Activated gamma-delta T cell treated with Interleukin-2 at 50 U/mL for 16 hours (primary cell): ENCODE data around the gene KCNK16.

Experiments used
- DNase-seq: peaks from one replicate; pipeline ENCODE4 v3.0.0-alpha.2; 2020

KCNK16 gene

DNA sequence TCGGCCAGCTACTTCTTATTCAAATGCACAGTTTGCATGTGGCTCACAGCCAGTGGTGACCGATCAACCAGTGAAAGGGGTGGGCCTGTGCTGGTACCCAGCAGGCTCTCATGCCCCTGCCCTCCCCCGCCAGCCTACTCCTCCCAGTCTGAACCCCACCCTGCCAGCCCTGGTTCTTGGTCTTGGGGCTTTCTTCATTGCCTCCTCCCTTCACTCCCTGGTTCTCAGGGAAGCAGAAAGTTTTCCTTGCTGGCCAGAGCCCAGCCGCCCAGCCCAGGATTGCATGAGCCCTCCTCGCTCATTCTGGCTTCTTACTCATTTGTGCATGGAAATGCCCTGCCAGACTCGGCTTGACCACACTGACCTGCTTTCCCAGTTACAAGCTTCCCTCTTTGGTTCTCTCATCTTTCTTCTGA, 49.1 kb downstream of the KCNK16 start:
- no peak for DNase-seq

DNA sequence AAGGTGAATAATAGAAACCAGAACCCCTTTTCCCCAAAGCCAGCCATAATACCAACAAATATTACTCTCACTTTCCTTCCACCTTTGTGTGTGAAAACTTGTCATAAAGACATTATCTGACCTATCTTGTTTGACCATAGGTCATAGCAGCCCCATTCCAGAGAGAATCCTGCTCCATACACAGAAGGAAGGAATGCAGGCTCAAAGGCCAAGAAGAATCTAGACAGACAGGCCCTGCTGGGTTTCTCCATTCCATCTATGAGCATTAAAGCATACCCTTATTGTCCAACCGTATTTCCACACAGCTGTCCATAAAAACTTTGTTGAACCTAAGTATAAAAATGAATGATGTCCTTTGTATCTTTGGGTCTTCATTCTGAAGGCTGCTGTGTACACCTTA, 52.5 kb downstream of the KCNK16 start:
- no peak for DNase-seq

DNA sequence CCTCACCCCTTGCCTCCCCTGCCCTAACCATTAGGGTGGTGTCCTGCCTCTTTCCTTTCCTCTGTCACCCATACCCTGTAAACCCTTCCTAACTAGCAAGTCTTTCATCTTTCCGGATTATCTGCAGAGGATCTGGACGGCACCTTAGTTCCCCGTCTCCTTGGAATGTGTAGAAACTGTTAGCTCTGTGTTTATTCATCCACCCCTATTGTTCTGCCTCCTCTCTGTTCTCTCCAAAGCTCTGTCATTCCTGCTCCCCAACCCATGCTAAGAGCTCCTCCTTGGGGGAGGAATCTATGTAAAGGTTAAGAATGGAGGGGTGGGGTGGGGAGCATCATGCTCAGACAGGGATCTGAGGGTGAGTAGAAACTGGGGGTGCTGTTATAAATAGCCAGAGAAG, 53.8 kb downstream of the KCNK16 start:
- no peak for DNase-seq

DNA sequence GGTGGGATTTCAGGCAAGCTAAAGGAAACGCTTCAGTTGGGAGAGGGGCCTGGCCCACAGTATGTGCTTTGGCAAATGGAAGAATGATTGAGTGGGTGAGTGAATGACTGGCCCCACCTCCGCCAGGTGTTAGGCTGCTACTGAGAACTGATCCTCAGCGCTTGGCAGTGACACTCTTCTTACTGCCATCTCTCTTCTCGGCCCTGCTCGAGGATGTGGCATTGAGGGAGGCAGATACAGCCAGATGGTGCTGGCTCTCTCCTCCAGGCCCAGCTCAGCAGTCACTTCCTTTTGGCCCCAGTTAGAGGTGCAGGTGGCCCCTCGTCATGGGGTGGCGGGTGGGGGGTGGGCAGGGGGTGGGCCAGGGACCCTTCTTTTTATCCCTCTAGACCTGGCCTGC, 54.3 kb downstream of the KCNK16 start:
- no peak for DNase-seq

DNA sequence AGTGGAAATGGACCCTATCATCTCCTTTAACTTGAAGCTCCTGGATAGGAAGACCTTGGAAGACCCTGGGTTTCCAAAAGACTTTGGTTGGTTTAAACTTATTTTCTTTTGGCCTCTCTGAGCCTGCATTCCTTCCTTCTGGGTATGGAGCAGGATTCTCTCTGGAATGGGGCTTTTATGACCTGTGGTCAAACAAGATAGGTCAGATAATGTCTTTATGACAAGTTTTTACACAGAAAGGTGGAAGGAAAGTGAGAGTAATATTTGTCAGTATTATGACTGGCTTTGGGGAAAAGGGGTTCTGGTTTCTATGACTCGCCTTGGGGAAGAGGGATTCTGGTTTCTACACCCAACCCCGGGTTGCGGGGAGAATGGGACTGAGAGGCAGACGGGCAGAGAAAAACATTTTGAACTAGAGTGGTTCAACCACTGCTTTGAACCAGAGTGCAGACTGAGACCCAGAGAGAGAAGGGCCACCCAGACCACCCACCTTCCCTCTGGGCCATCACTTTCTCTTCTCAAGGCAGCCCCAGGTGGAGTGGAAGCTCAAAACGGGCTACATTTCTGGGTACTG, 55.6 kb downstream of the KCNK16 start:
- no peak for DNase-seq

DNA sequence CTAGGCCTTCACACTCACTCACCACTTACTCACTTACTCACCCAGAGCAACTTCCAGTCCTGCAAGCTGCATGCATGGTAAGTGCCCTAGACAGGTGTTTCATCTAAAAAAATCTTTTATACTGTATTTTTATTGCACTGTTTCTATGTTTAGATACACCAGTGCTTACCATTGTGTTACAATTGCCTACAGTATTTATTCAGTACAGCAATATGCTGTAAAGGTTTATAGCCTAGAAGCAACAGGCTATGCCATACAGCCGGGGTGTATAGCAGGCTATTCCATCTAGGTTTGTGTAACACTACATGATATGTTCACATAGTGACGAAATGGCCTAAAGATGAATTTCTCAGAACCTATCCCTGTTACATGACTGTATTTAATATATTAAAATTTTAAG, 56.1 kb downstream of the KCNK16 start:
- no peak for DNase-seq
